Spinal cord (tissue), 10 donors: ENCODE measurements around the gene BCAT1. TPM values are rescaled to one million over a fixed set of nuclear protein-coding genes. Genes with fewer than 3 reads are reported as not detected.
A peak's percentile ranks its signal among the peaks of the same experiment; 100 is the strongest.

Experiments used
- DNase-seq, 6 donors: peaks; one replicate each; pipeline versions ENCODE4 v3.0.0 to v3.0.0-alpha.2; 2013 to 2015; ENCODE audit warnings: low spot score in 6 of 6, low read depth in 4 of 6
- H3K27ac ChIP-seq: one replicate; pipeline ENCODE4 v1.5.1; 2013; ENCODE audit warnings: low read depth, low read length, control low read depth
- H3K27me3 ChIP-seq: one replicate; pipeline ENCODE4 v1.6.1; 2013; ENCODE audit warnings: low read length; ENCODE audit not compliant: control insufficient read depth, insufficient read depth
- H3K36me3 ChIP-seq: one replicate; pipeline ENCODE4 v1.6.1; 2013; ENCODE audit warnings: low read length; ENCODE audit not compliant: control insufficient read depth, insufficient read depth
- H3K4me1 ChIP-seq: one replicate; pipeline ENCODE4 v1.6.1; 2013; ENCODE audit warnings: low read length; ENCODE audit not compliant: control insufficient read depth, insufficient read depth
- H3K4me3 ChIP-seq: one replicate; pipeline ENCODE4 v1.5.1; 2013; ENCODE audit warnings: low read depth, low read length, control low read depth
- H3K9me3 ChIP-seq: one replicate; pipeline ENCODE4 v1.6.1; 2013; ENCODE audit warnings: low read length; ENCODE audit not compliant: control insufficient read depth, insufficient read depth
- WGBS: methylation state at CpG from one replicate; pipeline ENCODE4 v1.1.5; 2013; ENCODE audit warnings: missing lambda C conversion rate; ENCODE audit not compliant: insufficient coverage; 5-methylcytosine and 5-hydroxymethylcytosine counted together
- polyA plus RNA-seq, 2 donors: library from polyadenylated mRNA; unstranded; fragments of 120-200 nt; gene quantifications; one replicate each; pipeline ENCODE4 v1.2.1, GENCODE V29; 2013; ENCODE audit not compliant: insufficient read length in 2 of 2
- total RNA-seq, 2 donors: library from RNA; depleted of rRNA in 1 of 2; stranded (reverse); fragments of 120-200 nt in 1 of 2; fragments of >200 nt in 1 of 2; gene quantifications; one replicate each; pipeline versions ENCODE4 v1.2.3 to v1.2.4, GENCODE V29; 2013 to 2014
- donor health status: healthy.

The BCAT1 gene
- total and polyA plus RNA-seq, 4 donors = 15.6 to 51.6 (median 29.1) TPM

- WGBS = 100% methylated on average over 1 of the region's 2 CpGs
- Histone ChIP-seq H3K27ac (no peak overlapping the region), H3K27me3 (peaks cover 16% of the 10 kb centered on the region)
These were observed 43.5 kb downstream of the BCAT1 start for GRCh38 chr12:24905431-24905830.

DNA sequence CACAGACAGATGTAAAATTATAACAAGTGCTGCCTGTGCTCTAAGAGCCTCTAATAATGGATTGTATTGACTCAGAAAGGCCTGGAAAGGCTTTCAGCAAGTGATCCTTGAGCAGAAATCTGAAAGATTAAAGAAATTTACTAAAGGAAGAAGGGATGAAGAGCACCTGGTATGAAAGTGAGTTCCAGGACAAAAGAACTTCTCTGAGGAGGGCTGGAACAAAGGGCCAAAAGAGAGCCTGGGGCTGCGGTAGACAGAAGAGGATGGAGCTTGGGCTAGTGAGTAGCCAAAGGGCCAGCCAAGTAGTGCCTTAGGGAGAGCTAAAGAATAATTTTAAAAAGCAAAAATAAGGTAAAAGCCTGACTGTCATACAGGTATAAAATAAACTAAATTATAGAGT lies 44.0 kb downstream of the BCAT1 start:
- H3K36me3 ChIP-seq = no peaks in the 10 kb centered on the region
- H3K4me1 ChIP-seq = peaks cover 15% of the 10 kb centered on the region
- WGBS = no CpG with 5 or more reads among the region's 1 CpG
- no peaks in the 10 kb centered on the region for H3K9me3 ChIP-seq
- H3K27ac ChIP-seq = no peak overlapping the region
- H3K27me3 ChIP-seq = peaks cover 16% of the 10 kb centered on the region
- no peak overlapping the region for H3K4me3 ChIP-seq
- DNase-seq = no peak

More at GRCh38 chr12:24905431-24905830, 43.5 kb downstream of the BCAT1 start:
- no peak for DNase-seq
- peaks cover 15% of the 10 kb centered on the region for H3K4me1 ChIP-seq
- H3K9me3 ChIP-seq = no peaks in the 10 kb centered on the region
- no peaks in the 10 kb centered on the region for H3K36me3 ChIP-seq
- H3K4me3 ChIP-seq = no peak overlapping the region

GRCh38 chr12:24903329-24904088 lies 45.4 kb downstream of the BCAT1 start:
- 11% methylated on average over 14 of the region's 25 CpGs for WGBS
- Histone ChIP-seq H3K27me3 (peaks cover 16% of the 10 kb centered on the region), H3K36me3 (no peaks in the 10 kb centered on the region), H3K4me3 (peak overlapping the region; percentile 57), H3K4me1 (peaks cover 15% of the 10 kb centered on the region), H3K27ac (peak overlapping the region; percentile 76), H3K9me3 (no peaks in the 10 kb centered on the region)
- DNase-seq = peak; percentile 22 to 89 (median 42)

DNA sequence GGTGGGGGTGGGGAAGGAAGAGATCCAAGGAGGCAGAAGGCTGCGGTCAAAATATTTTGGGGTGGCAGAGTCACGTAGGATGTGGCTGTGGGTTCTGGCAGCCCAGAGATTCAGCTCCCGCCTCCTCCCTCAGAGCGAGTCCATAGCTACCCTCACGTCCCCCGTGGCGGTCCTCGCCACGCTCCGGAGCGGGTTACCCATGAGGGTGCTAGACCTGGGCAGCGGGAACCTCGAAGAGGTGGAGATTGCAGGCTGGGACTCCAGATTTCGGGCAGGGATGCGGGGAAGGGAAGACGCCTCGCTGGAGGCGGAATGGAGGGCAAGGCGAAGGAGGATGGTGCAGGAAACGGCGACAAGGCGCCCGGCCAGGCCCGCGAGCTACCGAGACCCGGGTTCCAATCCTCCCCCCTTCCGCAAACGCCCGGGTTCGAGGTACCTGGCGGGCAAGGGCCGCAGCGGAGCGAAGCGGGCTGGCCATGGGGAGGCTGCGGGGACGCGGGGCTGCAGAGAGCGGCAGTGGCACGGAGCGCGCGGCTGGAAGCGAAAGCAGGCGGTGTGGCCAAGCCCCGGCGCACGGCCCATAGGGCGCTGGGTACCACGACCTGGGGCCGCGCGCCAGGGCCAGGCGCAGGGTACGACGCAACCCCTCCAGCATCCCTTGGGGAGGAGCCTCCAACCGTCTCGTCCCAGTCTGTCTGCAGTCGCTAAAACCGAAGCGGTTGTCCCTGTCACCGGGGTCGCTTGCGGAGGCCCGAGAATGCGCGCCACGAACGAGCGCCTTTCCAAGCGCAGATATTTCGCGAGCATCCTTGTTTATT lies 46.2 kb downstream of the BCAT1 start:
- under 1% methylated on average over 70 of the region's 74 CpGs for whole genome bisulfite sequencing
- H3K4me1 ChIP-seq = peaks cover 15% of the 10 kb centered on the region

GRCh38 chr12:24901576-24902461 lies 47.1 kb downstream of the BCAT1 start:
- peak overlapping the region; percentile 57 for H3K4me3 ChIP-seq
- H3K9me3 ChIP-seq = no peaks in the 10 kb centered on the region
- peaks cover 16% of the 10 kb centered on the region for H3K27me3 ChIP-seq
- no peaks in the 10 kb centered on the region for H3K36me3 ChIP-seq
- H3K27ac ChIP-seq = peak overlapping the region; percentile 69
- DNase-seq = peak; percentile 46 to 94 (median 56)
- 16% methylated on average over 19 of the region's 33 CpGs for WGBS
- peaks cover 15% of the 10 kb centered on the region for H3K4me1 ChIP-seq

More for the DNA sequence above, 46.2 kb downstream of the BCAT1 start:
- H3K27me3 ChIP-seq = peaks cover 16% of the 10 kb centered on the region
- no peaks in the 10 kb centered on the region for H3K36me3 ChIP-seq
- no peaks in the 10 kb centered on the region for H3K9me3 ChIP-seq
- peak; percentile 26 to 86 (median 52) for DNase-seq
- H3K4me3 ChIP-seq = peak overlapping the region; percentile 57
- H3K27ac ChIP-seq = peak overlapping the region; percentile 76

DNA sequence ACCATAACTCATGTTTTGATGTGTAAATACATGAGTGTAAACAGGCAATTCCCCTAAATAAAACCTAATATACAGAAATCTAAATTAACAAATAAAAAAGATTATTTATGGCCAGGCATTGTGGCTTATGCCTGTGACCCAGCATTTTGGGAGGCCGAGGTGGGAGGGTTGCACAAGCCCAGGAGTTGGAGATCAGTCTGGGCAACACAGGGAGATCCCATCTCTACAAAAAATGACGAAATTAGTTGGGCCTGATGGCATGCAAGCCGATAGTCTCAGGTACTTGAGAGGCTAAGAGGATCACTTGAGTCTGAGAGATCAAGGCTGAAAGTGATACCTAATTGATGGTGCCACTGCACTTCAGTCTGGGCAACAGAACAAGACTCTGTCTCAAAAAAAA lies 48.7 kb downstream of the BCAT1 start:
- Histone ChIP-seq H3K27me3 (peaks cover 16% of the 10 kb centered on the region), H3K4me3 (no peak overlapping the region), H3K9me3 (no peaks in the 10 kb centered on the region), H3K27ac (no peak overlapping the region), H3K36me3 (no peaks in the 10 kb centered on the region), H3K4me1 (peaks cover 15% of the 10 kb centered on the region)
- DNase-seq = no peak
- 100% methylated on average over 2 of the region's 3 CpGs for WGBS

- no CpG with 5 or more reads among the region's 4 CpGs for WGBS
- Histone ChIP-seq H3K9me3 (no peaks in the 10 kb centered on the region), H3K27me3 (peaks cover 16% of the 10 kb centered on the region), H3K27ac (no peak overlapping the region), H3K4me3 (no peak overlapping the region), H3K4me1 (peaks cover 15% of the 10 kb centered on the region), H3K36me3 (no peaks in the 10 kb centered on the region)
- DNase-seq = no peak
These were observed 49.3 kb downstream of the BCAT1 start for GRCh38 chr12:24899503-24900075.

- H3K27me3 ChIP-seq = peaks cover 16% of the 10 kb centered on the region
- H3K4me1 ChIP-seq = peaks cover 15% of the 10 kb centered on the region
- no peak overlapping the region for H3K27ac ChIP-seq
- DNase-seq = no peak
- H3K4me3 ChIP-seq = no peak overlapping the region
- H3K36me3 ChIP-seq = no peaks in the 10 kb centered on the region
- 100% methylated on average over 2 of the region's 3 CpGs for WGBS
- H3K9me3 ChIP-seq = no peaks in the 10 kb centered on the region
These were observed 50.3 kb downstream of the BCAT1 start for GRCh38 chr12:24898606-24899005.

DNA sequence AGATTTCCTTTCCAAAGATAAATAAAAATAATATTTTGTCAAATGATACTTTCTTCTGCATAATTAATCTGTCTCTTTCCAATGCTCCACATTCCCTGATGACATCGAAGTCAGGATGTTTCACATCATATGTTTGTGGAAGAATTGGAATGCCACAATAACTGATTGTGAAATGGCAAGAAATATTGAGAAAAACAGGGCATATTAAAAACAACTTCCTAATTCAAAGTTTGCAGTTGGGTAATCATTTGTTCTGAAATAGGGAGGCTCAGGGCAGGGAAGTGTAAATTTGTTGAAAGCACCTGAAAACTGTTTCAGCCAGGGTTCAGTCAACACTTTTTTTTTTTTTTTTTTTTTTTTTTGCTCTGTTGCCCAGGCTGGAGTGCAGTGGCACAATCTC lies 50.7 kb downstream of the BCAT1 start:
- no peak overlapping the region for H3K27ac ChIP-seq
- no peaks in the 10 kb centered on the region for H3K9me3 ChIP-seq
- H3K4me3 ChIP-seq = no peak overlapping the region
- no peak for DNase-seq
- peaks cover 15% of the 10 kb centered on the region for H3K27me3 ChIP-seq
- no CpG with 5 or more reads among the region's 1 CpG for WGBS
- H3K4me1 ChIP-seq = peaks cover 12% of the 10 kb centered on the region
- H3K36me3 ChIP-seq = no peaks in the 10 kb centered on the region
